HG03521 (cell line): Measurements from ENCODE around the gene HTR1D.
"Not testable (repeated sequence)": the region's sequence is repeated elsewhere in the genome, so short reads cannot be mapped to it uniquely, and the experiment has no call there.

Experiments
- ATAC-seq: cut with Tn5 transposase; IDR thresholded peaks from one replicate; pipeline ENCODE4 v1.9.1; 2021; ENCODE audit warnings: mild to moderate bottlenecking, moderate library complexity; ENCODE audit not compliant: unreplicated experiment

The HTR1D gene

GRCh38 chr1:23217421-23218115, at the start of gene HTR1D:
Gene HTR1D, minus strand, starts transcription at chr1:23217502. Its CDS starts 23,283 bp downstream, at chr1:23194219.
- no peak for ATAC-seq

GRCh38 chr1:23263380-23263887, 46.1 kb upstream of the HTR1D start:
- ATAC-seq, result no peak

- ATAC-seq, result not testable (repeated sequence)
These were observed 40.8 kb upstream of the HTR1D start for GRCh38 chr1:23258082-23258481.

GRCh38 chr1:23257371-23257770, 40.1 kb upstream of the HTR1D start:
- ATAC-seq, result not testable (repeated sequence)

- ATAC-seq, result no peak
These were observed 37.3 kb upstream of the HTR1D start for GRCh38 chr1:23254584-23254983.

GRCh38 chr1:23251812-23252211, 34.5 kb upstream of the HTR1D start:
- ATAC-seq, result no peak

GRCh38 chr1:23249787-23250454, 32.6 kb upstream of the HTR1D start:
- ATAC-seq, result no peak

- ATAC-seq, result no peak
These were observed 30.0 kb upstream of the HTR1D start for GRCh38 chr1:23247276-23247675.

GRCh38 chr1:23246274-23246673, 29.0 kb upstream of the HTR1D start:
- no peak for ATAC-seq

- ATAC-seq, result no peak
These were observed 27.0 kb upstream of the HTR1D start for GRCh38 chr1:23244256-23244761.

GRCh38 chr1:23242414-23242813, 25.1 kb upstream of the HTR1D start:
- ATAC-seq, result no peak

GRCh38 chr1:23239638-23240295, 22.5 kb upstream of the HTR1D start:
- ATAC-seq, result no peak

GRCh38 chr1:23238565-23238964, 21.3 kb upstream of the HTR1D start:
- ATAC-seq, result no peak

GRCh38 chr1:23237508-23237907, 20.2 kb upstream of the HTR1D start:
- no peak for ATAC-seq

- ATAC-seq, result no peak
These were observed 10.5 kb upstream of the HTR1D start for GRCh38 chr1:23227806-23228205.

GRCh38 chr1:23224739-23225648, 7.7 kb upstream of the HTR1D start:
- no peak for ATAC-seq

- ATAC-seq, result not testable (repeated sequence)
These were observed 6.7 kb upstream of the HTR1D start for GRCh38 chr1:23223963-23224362.

GRCh38 chr1:23223490-23223951, 6.2 kb upstream of the HTR1D start:
- ATAC-seq, result not testable (repeated sequence)

GRCh38 chr1:23222742-23223141, 5.4 kb upstream of the HTR1D start:
- ATAC-seq, result no peak

GRCh38 chr1:23222331-23222730, 5.0 kb upstream of the HTR1D start:
- no peak for ATAC-seq
